Naive thymus-derived CD4-positive, alpha-beta T cell (primary cell): ENCODE measurements around the gene OR10A3. TPM values are rescaled to one million over a fixed set of nuclear protein-coding genes. Genes with fewer than 3 reads are reported as not detected.

Experiments
- ATAC-seq: fragments of 150-1000 bp; cut with Tn5 transposase; 2 replicates; pipeline ENCODE4 v1.10.0; 2021; ENCODE audit warnings: mild to moderate bottlenecking, moderate library complexity
- CTCF ChIA-PET: fragments of 350-600 bp; sonication (Branson Sonifier 250); formaldehyde crosslinking; loops from one replicate; lab custom pipeline; 2021; ENCODE audit warnings: antibody characterized with exemption; lab: Charles Lee
- POLR2A ChIA-PET: fragments of 350-600 bp; sonication (Branson Sonifier 250); formaldehyde crosslinking; loops from one replicate; lab custom pipeline; 2021; ENCODE audit warnings: antibody characterized with exemption, inconsistent platforms; lab: Charles Lee
- DNase-seq, 9 donors: peaks; one replicate each; pipeline versions ENCODE4 v3.0.0 to v3.0.0-alpha.2; 2020 to 2022; ENCODE audit warnings: mixed read lengths in 1 of 9
- H3K27ac ChIP-seq: one replicate; pipeline ENCODE4 v1.7.0; 2013; ENCODE audit warnings: mild to moderate bottlenecking, low read depth, low read length, moderate library complexity
- H3K27me3 ChIP-seq, 2 donors: one replicate each; pipeline ENCODE4 v1.7.0; 2013; ENCODE audit warnings: low read length in 2 of 2, mild to moderate bottlenecking in 2 of 2, moderate library complexity in 2 of 2; ENCODE audit not compliant: control insufficient read depth in 2 of 2, insufficient read depth in 2 of 2
- H3K36me3 ChIP-seq, 3 experiments: 1 replicate in 2 of 3; 2 replicates in 1 of 3; pipeline ENCODE4 v1.7.0; 2013; ENCODE audit warnings: low read length in 3 of 3, mild to moderate bottlenecking in 3 of 3, moderate library complexity in 1 of 3; ENCODE audit not compliant: insufficient read depth in 3 of 3, control insufficient read depth in 2 of 3
- H3K4me1 ChIP-seq, 2 donors: one replicate each; pipeline ENCODE4 v1.7.0; 2013; ENCODE audit warnings: low read length in 2 of 2, mild to moderate bottlenecking in 2 of 2, moderate library complexity in 1 of 2; ENCODE audit not compliant: control insufficient read depth in 2 of 2, insufficient read depth in 2 of 2
- H3K4me3 ChIP-seq: 2 replicates; pipeline ENCODE4 v1.7.0; 2013; ENCODE audit warnings: mild to moderate bottlenecking, low read length
- H3K9me3 ChIP-seq, 3 experiments: 1 replicate in 2 of 3; 2 replicates in 1 of 3; pipeline ENCODE4 v1.7.0; 2013; ENCODE audit warnings: low read length in 3 of 3; ENCODE audit not compliant: control insufficient read depth in 2 of 3
- H3K27ac Mint-ChIP-seq, 9 donors: one replicate each; pipeline ENCODE4 v1.8.0; 2020 to 2022; ENCODE audit warnings: mixed read lengths in 9 of 9, mild to moderate bottlenecking in 8 of 9, moderate library complexity in 5 of 9, inconsistent platforms in 2 of 9
- H3K27me3 Mint-ChIP-seq, 5 donors: one replicate each; pipeline ENCODE4 v1.8.0; 2021 to 2022; ENCODE audit warnings: mixed read lengths in 5 of 5, mild to moderate bottlenecking in 1 of 5
- H3K36me3 Mint-ChIP-seq, 5 donors: one replicate each; pipeline ENCODE4 v1.8.0; 2020 to 2022; ENCODE audit warnings: mixed read lengths in 5 of 5, mild to moderate bottlenecking in 3 of 5, inconsistent platforms in 1 of 5
- H3K4me1 Mint-ChIP-seq, 7 donors: one replicate each; pipeline ENCODE4 v1.8.0; 2020 to 2022; ENCODE audit warnings: mixed read lengths in 7 of 7, mild to moderate bottlenecking in 3 of 7, inconsistent platforms in 1 of 7
- H3K4me3 Mint-ChIP-seq, 10 donors: one replicate each; pipeline ENCODE4 v1.8.0; 2020 to 2022; ENCODE audit warnings: mild to moderate bottlenecking in 10 of 10, mixed read lengths in 10 of 10, moderate library complexity in 6 of 10, inconsistent platforms in 2 of 10
- H3K9me3 Mint-ChIP-seq, 11 donors: one replicate each; pipeline ENCODE4 v1.8.0; 2020 to 2022; ENCODE audit warnings: mixed read lengths in 11 of 11, mild to moderate bottlenecking in 4 of 11, inconsistent platforms in 1 of 11, moderate library complexity in 1 of 11
- intact Hi-C, 2 donors: fragments of 100-400 bp; cut with micrococcal nuclease; formaldehyde crosslinking; loops; one replicate each; pipeline ENCODE4 v1.15.1; 2023
- polyA plus RNA-seq, 2 donors: library from polyadenylated mRNA; unstranded; fragments of 300-500 nt; fragmentation: Illumina TruSeq; gene quantifications; one replicate each; pipeline ENCODE4 v1.2.3, GENCODE V29; 2021
- total RNA-seq, 6 experiments: library from RNA in 5 of 6; stranded (reverse) in 5 of 6; gene quantifications; 1 replicate in 5 of 6; 2 replicates in 1 of 6; pipeline ENCODE4 v1.2.3 and lab custom pipeline; 2021 to 2026

The OR10A3 gene
- total and polyA plus RNA-seq, 7 experiments from 2014 or later, result not detected

DNA sequence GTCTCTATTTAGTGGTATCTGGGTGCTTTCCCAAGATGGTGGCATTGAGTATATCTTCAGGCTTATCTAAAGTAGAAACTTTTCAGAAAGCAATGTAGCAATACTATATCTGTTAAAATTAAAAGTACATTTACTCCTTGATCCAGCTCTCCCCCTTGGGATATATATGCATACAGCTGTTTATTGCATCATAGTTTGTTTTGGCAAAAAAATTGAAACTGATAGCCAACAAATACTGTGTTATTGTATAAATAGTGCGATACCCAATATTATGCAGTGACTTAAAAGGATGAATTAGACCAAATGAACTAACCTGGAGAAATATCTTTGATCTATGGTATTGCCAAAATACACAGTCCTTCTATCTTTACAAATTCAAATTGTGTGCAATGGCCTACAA lies 8.4 kb upstream of the OR10A3 start:
- Histone ChIP-seq H3K27me3 (no peaks in the 10 kb centered on the region), H3K4me3 (no peak overlapping the region), H3K27ac (no peak overlapping the region), H3K9me3 (peaks cover 0 to 8% (median 0%) of the 10 kb centered on the region in 3 experiments), H3K36me3 (no peaks in the 10 kb centered on the region), H3K4me1 (no peaks in the 10 kb centered on the region)
- no peaks in the 10 kb centered on the region for H3K36me3 Mint-ChIP-seq
- H3K4me1 Mint-ChIP-seq, result peaks cover 0 to 1% (median 0%) of the 10 kb centered on the region in 7 donors
- ATAC-seq, result no peak
- H3K9me3 Mint-ChIP-seq, result peaks cover 0 to 3% (median 0%) of the 10 kb centered on the region in 11 donors
- no peak overlapping the region for H3K27ac Mint-ChIP-seq
- ChIA-PET POLR2A (no interaction called here), CTCF (no interaction called here)
- no peak for DNase-seq
- intact Hi-C loops, result no loop called here
- H3K4me3 Mint-ChIP-seq, result no peak overlapping the region
- H3K27me3 Mint-ChIP-seq, result peaks cover 7 to 45% (median 30%) of the 10 kb centered on the region in 5 donors

DNA sequence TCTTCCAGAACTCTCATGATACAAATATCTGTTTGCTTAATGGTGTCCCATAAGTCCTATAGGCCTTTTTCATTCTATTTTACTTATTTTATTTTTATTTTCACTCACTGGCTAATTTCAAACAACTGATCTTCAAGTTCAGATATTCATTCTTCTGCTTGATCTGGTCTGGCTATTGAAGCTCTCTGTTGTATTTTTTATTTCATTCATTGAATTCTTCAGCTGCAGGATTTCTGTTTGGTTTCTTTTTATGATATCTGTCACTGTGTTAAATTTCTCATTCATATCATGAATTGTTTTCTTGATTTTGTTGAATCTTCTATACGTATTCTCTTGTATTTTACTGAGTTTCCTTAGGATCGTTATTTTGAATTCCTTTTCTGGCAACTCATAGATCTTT lies 2.6 kb upstream of the OR10A3 start:
- ChIA-PET POLR2A (no interaction called here), CTCF (no interaction called here)
- no peak overlapping the region for H3K4me3 ChIP-seq
- H3K9me3 ChIP-seq, result peaks cover 0 to 22% (median 4%) of the 10 kb centered on the region in 3 experiments
- Mint-ChIP-seq H3K4me1 (peaks cover 0 to 1% (median 0%) of the 10 kb centered on the region in 7 donors), H3K27me3 (peaks cover 8 to 30% (median 25%) of the 10 kb centered on the region in 5 donors), H3K27ac (no peak overlapping the region), H3K4me3 (no peak overlapping the region), H3K9me3 (peaks cover 8 to 35% (median 22%) of the 10 kb centered on the region in 11 donors), H3K36me3 (peaks cover 0 to 6% (median 0%) of the 10 kb centered on the region in 5 donors)
- no peaks in the 10 kb centered on the region for H3K4me1 ChIP-seq
- no peaks in the 10 kb centered on the region for H3K36me3 ChIP-seq
- ATAC-seq (no peak), DNase-seq (no peak)
- intact Hi-C loops, result no loop called here
- H3K27me3 ChIP-seq, result no peaks in the 10 kb centered on the region
- H3K27ac ChIP-seq, result no peak overlapping the region

DNA sequence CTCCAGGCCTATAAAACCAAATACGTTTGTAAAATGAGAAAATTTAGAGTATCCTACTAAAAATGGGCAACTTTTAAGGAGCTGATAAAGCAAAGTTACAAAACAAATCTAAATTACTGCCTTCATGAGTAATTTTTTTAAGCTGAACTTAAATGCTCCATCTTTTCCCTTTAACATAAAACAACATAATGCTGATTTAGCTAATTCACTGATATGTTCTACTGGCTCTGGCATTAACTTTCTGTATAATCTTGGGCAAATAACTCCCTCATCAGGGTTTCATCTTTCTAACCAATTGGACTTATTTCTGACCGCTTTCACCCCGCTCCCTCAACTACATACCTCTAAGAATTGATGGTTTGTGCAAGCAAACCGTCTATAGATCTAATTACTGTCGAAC lies 362 bp downstream of the OR10A3 start:
- H3K4me1 Mint-ChIP-seq, result no peaks in the 10 kb centered on the region
- H3K27me3 Mint-ChIP-seq, result peaks cover 2 to 28% (median 16%) of the 10 kb centered on the region in 5 donors
- peaks cover 8 to 39% (median 22%) of the 10 kb centered on the region in 11 donors for H3K9me3 Mint-ChIP-seq
- H3K4me3 ChIP-seq, result no peak overlapping the region
- intact Hi-C loops, result no loop called here
- ATAC-seq, result no peak
- H3K4me3 Mint-ChIP-seq, result no peak overlapping the region
- no peaks in the 10 kb centered on the region for H3K4me1 ChIP-seq
- DNase-seq, result no peak
- no peaks in the 10 kb centered on the region for H3K27me3 ChIP-seq
- peaks cover 0 to 6% (median 0%) of the 10 kb centered on the region in 5 donors for H3K36me3 Mint-ChIP-seq
- ChIA-PET POLR2A (no interaction called here), CTCF (no interaction called here)
- H3K9me3 ChIP-seq, result peaks cover 0 to 22% (median 4%) of the 10 kb centered on the region in 3 experiments
- H3K36me3 ChIP-seq, result no peaks in the 10 kb centered on the region
- no peak overlapping the region for H3K27ac ChIP-seq
- no peak overlapping the region for H3K27ac Mint-ChIP-seq

DNA sequence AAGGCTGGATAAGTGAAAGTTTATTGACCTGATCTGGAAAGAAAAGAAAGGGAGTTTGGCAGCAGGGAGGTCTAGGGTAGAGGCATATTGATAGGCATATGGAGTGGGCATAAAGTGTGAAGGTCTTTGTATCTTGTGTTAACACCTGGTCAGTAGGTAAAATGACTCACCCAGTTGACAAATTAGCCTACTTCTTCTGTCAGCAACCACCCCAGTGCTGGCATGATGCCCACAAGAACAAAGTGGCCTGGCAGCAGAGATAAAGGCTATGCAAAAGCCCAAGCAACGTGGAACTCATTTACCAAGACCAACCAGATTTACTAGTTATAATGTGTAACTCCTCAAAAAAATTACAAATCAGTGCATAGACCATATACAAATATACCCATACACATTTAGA lies 4.9 kb downstream of the OR10A3 start:
- H3K9me3 Mint-ChIP-seq, result peaks cover 0 to 12% (median 2%) of the 10 kb centered on the region in 11 donors
- CTCF ChIA-PET, result no interaction called here
- ATAC-seq, result no peak

DNA sequence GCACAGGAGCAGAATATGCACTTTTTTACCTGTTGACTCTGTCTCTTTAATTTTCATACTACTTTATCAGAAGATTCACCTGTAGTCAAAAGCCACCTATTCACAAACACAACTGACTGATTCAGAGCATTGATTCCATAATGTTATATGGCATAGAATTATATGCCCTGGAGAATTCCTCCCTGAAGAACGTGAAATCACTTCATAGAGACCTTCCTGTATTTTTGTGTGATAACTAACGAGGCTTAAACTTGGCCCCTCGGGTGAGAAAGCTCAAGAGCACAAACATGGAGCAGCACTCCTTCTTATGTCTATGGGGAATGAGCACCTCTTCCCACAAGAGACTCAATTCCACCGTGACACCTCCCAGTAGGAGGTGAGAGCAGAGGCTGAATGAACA lies 10.3 kb downstream of the OR10A3 start, which contains the start of gene OR10A6:
Gene OR10A6 (minus strand): TSS at position 101 of the 400 bp plus-strand sequence. CDS start 2,606 bp downstream, outside the sequence.
- no peak within 1 kb of the TSS for H3K4me3 ChIP-seq
- no peak within 1 kb of the TSS for H3K27ac ChIP-seq
- no peaks in the 10 kb centered on the region for H3K9me3 ChIP-seq
- peaks cover 0 to 4% of the 10 kb centered on the region in 2 donors for H3K27me3 ChIP-seq
- no peak for ATAC-seq
- Mint-ChIP-seq H3K27me3 (peaks cover 14 to 63% (median 45%) of the 10 kb centered on the region in 5 donors), H3K4me1 (no peaks in the 10 kb centered on the region), H3K36me3 (peaks cover 0 to 3% (median 0%) of the 10 kb centered on the region in 5 donors), H3K4me3 (no peak within 1 kb of the TSS), H3K9me3 (peaks cover 0 to 10% (median 0%) of the 10 kb centered on the region in 11 donors), H3K27ac (no peak within 1 kb of the TSS)
- no peak for DNase-seq
- POLR2A ChIA-PET, result no interaction called here
- CTCF ChIA-PET, result no interaction called here
- H3K4me1 ChIP-seq, result no peaks in the 10 kb centered on the region
- H3K36me3 ChIP-seq, result no peaks in the 10 kb centered on the region
- intact Hi-C loops, result no loop called here

More for the DNA sequence above, 4.9 kb downstream of the OR10A3 start:
- H3K36me3 ChIP-seq, result no peaks in the 10 kb centered on the region
- Mint-ChIP-seq H3K4me3 (no peak overlapping the region), H3K27me3 (peaks cover 8 to 57% (median 27%) of the 10 kb centered on the region in 5 donors), H3K27ac (no peak overlapping the region), H3K36me3 (no peaks in the 10 kb centered on the region), H3K4me1 (no peaks in the 10 kb centered on the region)
- DNase-seq, result no peak
- H3K27ac ChIP-seq, result no peak overlapping the region
- H3K4me3 ChIP-seq, result no peak overlapping the region
- no peaks in the 10 kb centered on the region for H3K4me1 ChIP-seq
- no peaks in the 10 kb centered on the region for H3K27me3 ChIP-seq
- intact Hi-C loops, result no loop called here
- POLR2A ChIA-PET, result no interaction called here
- no peaks in the 10 kb centered on the region for H3K9me3 ChIP-seq

DNA sequence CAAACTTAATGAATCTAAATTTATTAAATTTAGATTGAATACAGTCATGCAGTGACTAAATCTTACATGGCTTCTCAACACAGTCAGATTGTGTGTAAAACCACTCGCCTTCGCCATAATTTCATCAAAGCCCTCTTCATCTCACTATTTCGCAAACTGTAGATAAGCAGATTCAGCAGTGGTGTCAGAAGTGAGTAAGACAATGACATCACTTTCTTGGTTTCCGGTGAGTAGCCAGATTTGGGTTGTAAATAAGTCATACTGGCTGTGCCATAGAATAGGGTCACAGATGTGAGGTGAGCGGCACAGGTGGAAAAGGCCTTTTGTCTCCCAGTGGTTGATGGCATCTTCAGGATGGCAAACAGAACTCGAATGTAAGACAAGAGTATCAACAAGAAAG lies 13.9 kb downstream of the OR10A3 start:
- Histone ChIP-seq H3K27me3 (peaks cover 0 to 4% of the 10 kb centered on the region in 2 donors), H3K27ac (no peak overlapping the region), H3K4me1 (no peaks in the 10 kb centered on the region), H3K9me3 (no peaks in the 10 kb centered on the region), H3K4me3 (no peak overlapping the region), H3K36me3 (no peaks in the 10 kb centered on the region)
- H3K9me3 Mint-ChIP-seq, result peaks cover 0 to 1% (median 0%) of the 10 kb centered on the region in 11 donors
- peaks cover 11 to 55% (median 46%) of the 10 kb centered on the region in 5 donors for H3K27me3 Mint-ChIP-seq
- ChIA-PET CTCF (no interaction called here), POLR2A (no interaction called here)
- intact Hi-C loops, result no loop called here
- peaks cover 0 to 4% (median 0%) of the 10 kb centered on the region in 5 donors for H3K36me3 Mint-ChIP-seq
- H3K4me3 Mint-ChIP-seq, result no peak overlapping the region
- DNase-seq (no peak), ATAC-seq (no peak)
- H3K27ac Mint-ChIP-seq, result no peak overlapping the region
- no peaks in the 10 kb centered on the region for H3K4me1 Mint-ChIP-seq

DNA sequence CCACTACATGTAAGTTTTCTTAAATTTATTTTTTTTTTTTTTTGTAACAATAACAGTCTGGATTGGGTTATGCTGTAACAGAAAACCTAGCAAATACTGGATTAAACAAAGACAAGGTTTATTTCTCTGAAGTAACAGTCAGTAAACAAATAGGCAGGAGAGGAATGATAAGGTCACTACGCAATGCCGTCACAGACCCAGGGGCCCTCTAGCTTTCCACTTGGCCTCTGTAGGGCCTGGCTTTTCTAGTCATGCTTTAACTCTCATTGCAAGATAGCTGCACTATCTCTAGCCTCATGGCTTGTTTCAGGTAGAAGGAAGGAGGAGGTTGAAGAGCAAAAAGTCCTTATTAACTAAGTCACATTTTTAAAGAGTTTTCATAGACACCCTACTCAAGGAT lies 17.0 kb downstream of the OR10A3 start:
- H3K36me3 ChIP-seq, result no peaks in the 10 kb centered on the region
- POLR2A ChIA-PET, result no interaction called here
- CTCF ChIA-PET, result no interaction called here
- H3K9me3 ChIP-seq, result no peaks in the 10 kb centered on the region
- intact Hi-C loops, result no loop called here
- no peak overlapping the region for H3K4me3 ChIP-seq
- peaks cover 0 to 4% (median 0%) of the 10 kb centered on the region in 5 donors for H3K36me3 Mint-ChIP-seq
- no peak for DNase-seq
- H3K27ac ChIP-seq, result no peak overlapping the region
- peaks cover 9 to 36% (median 27%) of the 10 kb centered on the region in 5 donors for H3K27me3 Mint-ChIP-seq
- peaks cover 0 to 4% of the 10 kb centered on the region in 2 donors for H3K27me3 ChIP-seq
- H3K27ac Mint-ChIP-seq, result no peak overlapping the region
- no peaks in the 10 kb centered on the region for H3K4me1 Mint-ChIP-seq
- peaks cover 0 to 1% (median 0%) of the 10 kb centered on the region in 11 donors for H3K9me3 Mint-ChIP-seq
- no peaks in the 10 kb centered on the region for H3K4me1 ChIP-seq
- ATAC-seq, result no peak
- H3K4me3 Mint-ChIP-seq, result no peak overlapping the region
